Endothelial cell of umbilical vein (primary cell): ENCODE measurements around the gene HDAC11. TPM values are rescaled to one million over a fixed set of nuclear protein-coding genes. Genes with fewer than 3 reads are reported as not detected.

Experiments
- BruUV-seq: library from RNA; stranded (reverse); fragments of 400-500 nt; replicated peaks from 2 replicates; lab custom pipeline; 2021; lab: Mats Ljungman, UMichigan
- CTCF ChIA-PET: fragments of 300-600, 350-600 bp; sonication (Branson Sonifier 250); formaldehyde crosslinking; loops from one replicate; lab custom pipeline; 2021; ENCODE audit warnings: antibody characterized with exemption, inconsistent platforms; lab: Charles Lee
- POLR2A ChIA-PET: fragments of 300-600, 350-600 bp; sonication (Branson Sonifier 250); formaldehyde crosslinking; loops from one replicate; lab custom pipeline; 2021; ENCODE audit warnings: antibody characterized with exemption, inconsistent platforms; lab: Charles Lee
- DNase-seq: peaks from one replicate; pipeline ENCODE4 v3.0.0-alpha.2; 2011; ENCODE audit warnings: low read depth, low spot score
- FAIRE-seq: peaks from 2 replicates; lab custom pipeline; 2011; peaks lifted over from hg19 to GRCh38; lab: Jason Lieb, UNC
- H2AFZ ChIP-seq: 2 replicates; pipeline ENCODE4 v1.6.0; 2012; ENCODE audit warnings: low read depth, low read length, control low read depth, inconsistent platforms
- H3K27ac ChIP-seq: 2 replicates; pipeline ENCODE4 v1.5.1; 2011; ENCODE audit warnings: low read depth, mild to moderate bottlenecking, control low read depth, low read length, moderate library complexity; ENCODE audit not compliant: insufficient read depth
- H3K27me3 ChIP-seq, 2 experiments: 2 replicates each; pipeline versions ENCODE4 v1.6.0 to v1.6.1; 2011; ENCODE audit warnings: low read length in 2 of 2, mixed read lengths in 1 of 2; ENCODE audit not compliant: control insufficient read depth in 2 of 2, insufficient read depth in 2 of 2
- H3K36me3 ChIP-seq, 2 experiments: 2 replicates in 1 of 2; 3 replicates in 1 of 2; pipeline ENCODE4 v1.5.1; 2011; ENCODE audit warnings: low read length in 2 of 2, mild to moderate bottlenecking in 1 of 2, moderate library complexity in 1 of 2; ENCODE audit not compliant: control insufficient read depth in 2 of 2, insufficient read depth in 2 of 2; ENCODE audit errors: extremely low read depth in 1 of 2
- H3K4me1 ChIP-seq: 3 replicates; pipeline ENCODE4 v1.5.1; 2011; ENCODE audit warnings: mild to moderate bottlenecking, low read length; ENCODE audit not compliant: control insufficient read depth, insufficient read depth; ENCODE audit errors: extremely low read depth
- H3K4me2 ChIP-seq: 2 replicates; pipeline ENCODE4 v1.6.1; 2011; ENCODE audit warnings: low read length, control low read depth, mixed read lengths; ENCODE audit not compliant: insufficient read depth
- H3K4me3 ChIP-seq, 3 experiments: fragments of 200-600 bp in 1 of 3; sonication (generic), shearing (Covaris generic) in 1 of 3; replicated peaks in 1 of 3; 2 replicates each; pipeline ENCODE4 v1.5.1; 2011 to 2016; ENCODE audit warnings: control low read depth in 3 of 3, low read length in 3 of 3, mild to moderate bottlenecking in 2 of 3, inconsistent platforms in 1 of 3, low read depth in 1 of 3, moderate library complexity in 1 of 3; ENCODE audit not compliant: insufficient read depth in 1 of 3
- H3K79me2 ChIP-seq: 2 replicates; pipeline ENCODE4 v1.6.0; 2012; ENCODE audit warnings: low read length, inconsistent platforms; ENCODE audit not compliant: control insufficient read depth, insufficient read depth
- H3K9ac ChIP-seq: replicated peaks from 2 replicates; pipeline ENCODE3; 2011; ENCODE audit warnings: low read length, control low read depth; ENCODE audit not compliant: insufficient read depth; ENCODE audit errors: extremely low read depth
- H3K9me1 ChIP-seq: replicated peaks from 3 replicates; pipeline ENCODE4 v1.6.0; 2011; ENCODE audit warnings: mild to moderate bottlenecking, low read length; ENCODE audit not compliant: control insufficient read depth, insufficient read depth; ENCODE audit errors: extremely low read depth
- H3K9me3 ChIP-seq: replicated peaks from 2 replicates; pipeline ENCODE4 v1.5.1; 2012; ENCODE audit warnings: low read length, inconsistent platforms; ENCODE audit not compliant: control insufficient read depth, insufficient read depth
- H4K20me1 ChIP-seq: replicated peaks from 2 replicates; pipeline ENCODE3; 2011; ENCODE audit warnings: mild to moderate bottlenecking, low read length; ENCODE audit not compliant: control insufficient read depth, insufficient read depth; ENCODE audit errors: extremely low read depth
- CTCF ChIP-seq, 2 donors: IDR thresholded peaks; 1 replicate in 1 of 2; 2 replicates in 1 of 2; pipeline ENCODE4 v1.5.1; 2011; ENCODE audit warnings: low read length in 2 of 2, mild to moderate bottlenecking in 2 of 2, moderate library complexity in 2 of 2, control low read depth in 1 of 2, inconsistent platforms in 1 of 2, low read depth in 1 of 2; ENCODE audit not compliant: insufficient read depth in 1 of 2; ENCODE audit errors: extremely low read depth in 1 of 2
- EZH2 ChIP-seq: IDR thresholded peaks from 2 replicates; pipeline ENCODE4 v1.6.1; 2012; ENCODE audit warnings: borderline replicate concordance, low read depth, mild to moderate bottlenecking, moderate library complexity, low read length, inconsistent platforms; ENCODE audit not compliant: severe bottlenecking
- FOS ChIP-seq: IDR thresholded peaks from 2 replicates; pipeline ENCODE4 v1.6.1; 2011; ENCODE audit warnings: mild to moderate bottlenecking, low read length, moderate library complexity, borderline replicate concordance; ENCODE audit not compliant: insufficient read depth
- GATA2 ChIP-seq: IDR thresholded peaks from 2 replicates; pipeline ENCODE4 v1.7.0; 2011; ENCODE audit warnings: low read depth, mild to moderate bottlenecking, moderate library complexity, mixed read lengths, low read length; ENCODE audit not compliant: insufficient read length, insufficient read depth
- JUN ChIP-seq: IDR thresholded peaks from 2 replicates; pipeline ENCODE4 v1.6.1; 2011; ENCODE audit warnings: borderline replicate concordance, low read depth; ENCODE audit not compliant: insufficient read length, insufficient read depth
- MAX ChIP-seq: IDR thresholded peaks from 2 replicates; pipeline ENCODE4 v1.6.1; 2011; ENCODE audit not compliant: insufficient read depth, insufficient read length
- MYC ChIP-seq: IDR thresholded peaks from one replicate; pipeline ENCODE4 v1.6.1; 2011; ENCODE audit warnings: mild to moderate bottlenecking, low read depth, low read length
- POLR2A ChIP-seq: IDR thresholded peaks from 2 replicates; pipeline ENCODE4 v1.6.1; 2012; ENCODE audit warnings: low read depth, mild to moderate bottlenecking, control low read depth, low read length
- POLR2AphosphoS5 ChIP-seq: IDR thresholded peaks from 2 replicates; pipeline ENCODE4 v1.6.1; 2012; ENCODE audit warnings: low read depth, mild to moderate bottlenecking, control low read depth, low read length, moderate library complexity; ENCODE audit not compliant: insufficient read depth
- dilution Hi-C: fragments of 300-500 bp; cut with MboI; formaldehyde crosslinking; loops from one replicate; pipeline ENCODE4 v1.15.0; 2019; ENCODE audit warnings: low sequenced_read_pairs; ENCODE audit not compliant: extremely low pct_ligation_motif_present
- intact Hi-C: fragments of 100-400 bp; cut with micrococcal nuclease; formaldehyde crosslinking; loops from one replicate; pipeline ENCODE4 v1.10.0; 2022
- polyA plus RNA-seq, 4 experiments: library from polyadenylated mRNA; depleted of rRNA in 3 of 4; stranded (reverse) in 3 of 4; unstranded in 1 of 4; fragments of >200 nt; gene quantifications; 2 replicates each; pipeline versions ENCODE4 v1.2.1 to v1.2.3, GENCODE V29; 2011 to 2012; ENCODE audit warnings: missing spikeins in 1 of 4
- total RNA-seq: library from RNA; stranded (reverse); gene quantifications from 2 replicates; pipeline ENCODE4 v1.2.3, GENCODE V29; 2021

HDAC11 gene
- total and polyA plus RNA-seq, 2 donors (not counting 3 experiments of a cell fraction or from before 2014, with no cell fraction given) = 6.8 to 8.8 TPM

- CTCF ChIA-PET = interaction anchor here (1.7 kb wide), 1 partner anchor 8 kb away, joined by 8 read pairs; no protein-coding TSS in a partner anchor
- no TSS peak for BruUV-seq
- no peak for DNase-seq
Measured at GRCh38 chr3:13532631-13533030, 52.5 kb downstream of the HDAC11 start.

More at GRCh38 chr3:13532631-13533030, 52.5 kb downstream of the HDAC11 start:
- Histone ChIP-seq H3K4me2 (no peak overlapping the region), H3K27ac (no peak overlapping the region), H3K4me3 (no peak overlapping the region), H2AFZ (no peak overlapping the region), H3K27me3 (no peaks in the 10 kb centered on the region), H3K9ac (no peak overlapping the region), H3K79me2 (no peaks in the 10 kb centered on the region), H3K9me3 (no peaks in the 10 kb centered on the region), H3K9me1 (no peaks in the 10 kb centered on the region), H3K36me3 (no peaks in the 10 kb centered on the region), H3K4me1 (no peaks in the 10 kb centered on the region), H4K20me1 (no peaks in the 10 kb centered on the region)
- TF ChIP-seq MAX (no peak), POLR2AphosphoS5 (no peak), FOS (no peak), POLR2A (no peak), MYC (no peak), EZH2 (no peak), CTCF (IDR thresholded peaks at IDR 0.05; ENCODE audit: extremely low read depth in 1 of 2, insufficient read depth in 1 of 2, low read depth in 1 of 2, low read length in 2 of 2) (no peak), JUN (no peak), GATA2 (no peak)
- FAIRE-seq = no peak
- POLR2A ChIA-PET = no interaction called here
- intact Hi-C loops = no loop called here
- dilution Hi-C loops = no loop called here
